Fibroblast of pulmonary artery (primary cell): ENCODE results near the gene LETMD1.
A peak's percentile ranks its signal among the peaks of the same experiment; 100 is the strongest.

ENCODE experiments used
- DNase-seq: peaks from one replicate; pipeline ENCODE4 v3.0.0-alpha.2; 2010; ENCODE audit warnings: low read depth
- H3K4me3 ChIP-seq: replicated peaks from 2 replicates; pipeline ENCODE4 v1.5.1; 2011; ENCODE audit warnings: low read depth, mild to moderate bottlenecking, control low read depth, low read length, moderate library complexity
- CTCF ChIP-seq: IDR thresholded peaks from 2 replicates; pipeline ENCODE4 v1.5.1; 2011; ENCODE audit warnings: mild to moderate bottlenecking, control low read depth, low read length, inconsistent platforms; ENCODE audit errors: missing control alignments

The LETMD1 gene

GRCh38 chr12:51036279-51036678 lies 11.8 kb upstream of the LETMD1 start:
- no peak for TF ChIP-seq CTCF
- no peak overlapping the region for H3K4me3 ChIP-seq
- DNase-seq: no peak

GRCh38 chr12:51048661-51049251 lies 629 bp downstream of the LETMD1 start:
- no peak for TF ChIP-seq CTCF
- peak overlapping the region; percentile 93 for H3K4me3 ChIP-seq
- DNase-seq: no peak

GRCh38 chr12:51049525-51049924 lies 1.4 kb downstream of the LETMD1 start:
- DNase-seq: no peak
- H3K4me3 ChIP-seq: peak overlapping the region; percentile 93
- no peak for TF ChIP-seq CTCF

GRCh38 chr12:51051787-51052186 lies 3.7 kb downstream of the LETMD1 start:
- no peak for TF ChIP-seq CTCF
- DNase-seq: no peak
- H3K4me3 ChIP-seq: no peak overlapping the region

GRCh38 chr12:51055060-51055459 lies 6.9 kb downstream of the LETMD1 start:
- no peak overlapping the region for H3K4me3 ChIP-seq
- no peak for DNase-seq
- no peak for TF ChIP-seq CTCF

GRCh38 chr12:51056242-51056641 lies 8.1 kb downstream of the LETMD1 start:
- no peak for TF ChIP-seq CTCF
- H3K4me3 ChIP-seq: no peak overlapping the region
- peak; percentile 84 for DNase-seq

GRCh38 chr12:51059086-51059485 lies 11.0 kb downstream of the LETMD1 start:
- H3K4me3 ChIP-seq: no peak overlapping the region
- no peak for DNase-seq
- no peak for TF ChIP-seq CTCF
